ENCODE measurements around the gene KLK8. TPM values are rescaled to one million over a fixed set of nuclear protein-coding genes. Genes with fewer than 3 reads are reported as not detected.

KLK8 gene
- total RNA-seq, 6 donors from 2014 or later, result not detected

GRCh38 chr19:51019544-51019925, 18.1 kb upstream of the KLK8 start, which contains the start of gene KLK10:
KLK10 (minus strand) TSS chr19:51019709; CDS start chr19:51019130, 579 bp downstream.
- ATAC-seq (ENCODE audit: low FRiP score in 2 of 2) (no peak), DNase-seq (peak in 1 of 2 donors; percentile 32)
- Histone ChIP-seq H3K36me3 (no peaks in the 10 kb centered on the region), H3K27me3 (peaks cover 0 to 27% (median 12%) of the 10 kb centered on the region in 4 donors), H3K4me1 (peaks cover 8 to 39% (median 20%) of the 10 kb centered on the region in 4 donors), H3K9me3 (no peaks in the 10 kb centered on the region), H3K4me3 (peak within 1 kb of the TSS; percentile 13 to 48 (median 34)), H3K27ac (peak within 1 kb of the TSS; percentile 37 to 74 (median 53))
- TF ChIP-seq POLR2AphosphoS5 (IDR thresholded peaks at IDR 0.05), result no peak
- no peak for TF ChIP-seq EP300 (IDR thresholded peaks at IDR 0.05)
- no peak for TF ChIP-seq POLR2A (IDR thresholded peaks at IDR 0.05)
- no peak for TF ChIP-seq CTCF (IDR thresholded peaks at IDR 0.05)
- 0 to 5% methylated on average over 3 to 10 of the region's 14 CpGs for WGBS, 2 donors

- Histone ChIP-seq H3K4me1 (peaks cover 8 to 39% (median 20%) of the 10 kb centered on the region in 4 donors), H3K27ac (peak overlapping the region; percentile 37 to 74 (median 53)), H3K27me3 (peaks cover 0 to 27% (median 12%) of the 10 kb centered on the region in 4 donors), H3K9me3 (no peaks in the 10 kb centered on the region), H3K4me3 (peak overlapping the region; percentile 13 to 48 (median 34)), H3K36me3 (no peaks in the 10 kb centered on the region)
- TF ChIP-seq POLR2A (IDR thresholded peaks at IDR 0.05) (peak in 1 of 4 donors; percentile 24), POLR2AphosphoS5 (IDR thresholded peaks at IDR 0.05) (no peak)
- 1 to 5% methylated on average over 14 to 35 of the region's 68 CpGs for WGBS, 2 donors
- ATAC-seq (ENCODE audit: low FRiP score in 2 of 2) (peak; percentile 18 to 66), DNase-seq (peak; percentile 26 to 81)
These were observed 17.5 kb upstream of the KLK8 start for GRCh38 chr19:51018745-51019543.

- peaks cover 8 to 39% (median 20%) of the 10 kb centered on the region in 4 donors for H3K4me1 ChIP-seq
- no peaks in the 10 kb centered on the region for H3K36me3 ChIP-seq
- peaks cover 0 to 27% (median 12%) of the 10 kb centered on the region in 4 donors for H3K27me3 ChIP-seq
- ATAC-seq (ENCODE audit: low FRiP score in 2 of 2) (peak in 1 of 2 donors; percentile 69), DNase-seq (peak; percentile 26 to 84)
- H3K9me3 ChIP-seq, result no peaks in the 10 kb centered on the region
- TF ChIP-seq POLR2AphosphoS5 (IDR thresholded peaks at IDR 0.05) (no peak), CTCF (IDR thresholded peaks at IDR 0.05) (peak; percentile 32 to 81 (median 66)), EP300 (IDR thresholded peaks at IDR 0.05) (no peak), POLR2A (IDR thresholded peaks at IDR 0.05) (no peak)
- WGBS, 2 donors, result 3% methylated on average over 44 to 64 of the region's 68 CpGs
- peak overlapping the region in 3 of 4 donors; percentile 15 to 36 (median 32) for H3K4me3 ChIP-seq
- no peak overlapping the region for H3K27ac ChIP-seq
These were observed 15.6 kb upstream of the KLK8 start for GRCh38 chr19:51016798-51017683.

- Histone ChIP-seq H3K4me3 (no peak overlapping the region), H3K27ac (no peak overlapping the region), H3K4me1 (peaks cover 8 to 38% (median 20%) of the 10 kb centered on the region in 4 donors), H3K36me3 (no peaks in the 10 kb centered on the region), H3K27me3 (peaks cover 0 to 27% (median 12%) of the 10 kb centered on the region in 4 donors), H3K9me3 (no peaks in the 10 kb centered on the region)
- WGBS, 2 donors, result 79 to 84% methylated on average over 8 to 19 of the region's 19 CpGs
- TF ChIP-seq POLR2A (IDR thresholded peaks at IDR 0.05), result no peak
- no peak for TF ChIP-seq CTCF (IDR thresholded peaks at IDR 0.05)
- TF ChIP-seq POLR2AphosphoS5 (IDR thresholded peaks at IDR 0.05), result no peak
- no peak for TF ChIP-seq EP300 (IDR thresholded peaks at IDR 0.05)
- no peak for ATAC-seq (ENCODE audit: low FRiP score in 2 of 2)
- DNase-seq, result no peak
These were observed 14.4 kb upstream of the KLK8 start for GRCh38 chr19:51015691-51016267.

Data from upper lobe of left lung (tissue), 6 donors.